Peyer's patch (tissue), 4 donors: ENCODE data around the gene GADD45G.

Experiments used
- POLR2A ChIP-seq, 2 donors: fragments of 450-650 bp; IDR thresholded peaks; one replicate each; pipeline ENCODE4 v1.5.1; 2017; ENCODE audit warnings: antibody characterized with exemption in 2 of 2, mild to moderate bottlenecking in 2 of 2, moderate library complexity in 2 of 2
- TF ChIP-seq, protein P1 (sequence below), 6 experiments: fragments of 450-650 bp in 4 of 6; fragments of 200-600 bp in 2 of 6; sonication (generic) in 1 of 6; IDR thresholded peaks; one replicate each; pipeline ENCODE4 v1.5.1; 2017 to 2019; ENCODE audit warnings: antibody characterized with exemption in 6 of 6, mild to moderate bottlenecking in 3 of 6, moderate library complexity in 1 of 6

DNA sequence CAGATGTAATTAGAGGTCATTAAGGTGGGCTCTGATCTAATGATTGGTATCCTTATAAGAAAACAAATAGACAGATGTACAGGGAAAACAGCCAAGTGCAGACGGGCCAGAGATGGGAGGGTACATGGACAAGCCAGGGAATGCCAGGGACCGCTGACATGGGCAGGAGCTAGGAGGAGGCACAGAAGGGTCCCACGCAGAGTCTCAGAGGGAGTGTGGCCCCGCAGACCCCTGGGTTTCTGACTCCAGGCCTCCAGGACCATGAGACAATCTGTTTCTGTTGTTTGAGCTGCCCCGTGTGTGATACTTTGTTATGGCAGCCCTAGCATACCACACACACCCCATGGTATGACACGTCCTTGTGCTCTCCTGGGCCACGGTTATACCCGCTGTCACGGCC is 29.1 kb downstream of the GADD45G start:
- TF ChIP-seq, protein P1, sequence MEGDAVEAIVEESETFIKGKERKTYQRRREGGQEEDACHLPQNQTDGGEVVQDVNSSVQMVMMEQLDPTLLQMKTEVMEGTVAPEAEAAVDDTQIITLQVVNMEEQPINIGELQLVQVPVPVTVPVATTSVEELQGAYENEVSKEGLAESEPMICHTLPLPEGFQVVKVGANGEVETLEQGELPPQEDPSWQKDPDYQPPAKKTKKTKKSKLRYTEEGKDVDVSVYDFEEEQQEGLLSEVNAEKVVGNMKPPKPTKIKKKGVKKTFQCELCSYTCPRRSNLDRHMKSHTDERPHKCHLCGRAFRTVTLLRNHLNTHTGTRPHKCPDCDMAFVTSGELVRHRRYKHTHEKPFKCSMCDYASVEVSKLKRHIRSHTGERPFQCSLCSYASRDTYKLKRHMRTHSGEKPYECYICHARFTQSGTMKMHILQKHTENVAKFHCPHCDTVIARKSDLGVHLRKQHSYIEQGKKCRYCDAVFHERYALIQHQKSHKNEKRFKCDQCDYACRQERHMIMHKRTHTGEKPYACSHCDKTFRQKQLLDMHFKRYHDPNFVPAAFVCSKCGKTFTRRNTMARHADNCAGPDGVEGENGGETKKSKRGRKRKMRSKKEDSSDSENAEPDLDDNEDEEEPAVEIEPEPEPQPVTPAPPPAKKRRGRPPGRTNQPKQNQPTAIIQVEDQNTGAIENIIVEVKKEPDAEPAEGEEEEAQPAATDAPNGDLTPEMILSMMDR (IDR thresholded peaks at IDR 0.05): no peak
- TF ChIP-seq POLR2A (IDR thresholded peaks at IDR 0.05): no peak
